Neural crest cell (in vitro differentiated cells): ENCODE results near the gene TRPC5OS. TPM values are rescaled to one million over a fixed set of nuclear protein-coding genes. Genes with fewer than 3 reads are reported as not detected.

Experiments used
- DNase-seq: peaks from one replicate; pipeline ENCODE4 v3.0.0; 2021; ENCODE audit warnings: low read depth, mixed read lengths, low spot score
- H3K27ac Mint-ChIP-seq: one replicate; pipeline ENCODE4 v1.8.0; 2021; ENCODE audit warnings: mild to moderate bottlenecking, mixed read lengths; ENCODE audit not compliant: unreplicated experiment
- H3K27me3 Mint-ChIP-seq: 2 replicates; pipeline ENCODE4 v1.8.0; 2021; ENCODE audit warnings: low read depth, mild to moderate bottlenecking, mixed read lengths
- H3K36me3 Mint-ChIP-seq: 2 replicates; pipeline ENCODE4 v1.8.0; 2021; ENCODE audit warnings: low read depth, mild to moderate bottlenecking, mixed read lengths
- H3K4me1 Mint-ChIP-seq: 2 replicates; pipeline ENCODE4 v1.8.0; 2021; ENCODE audit warnings: mixed read lengths
- H3K4me3 Mint-ChIP-seq: one replicate; pipeline ENCODE4 v1.8.0; 2021; ENCODE audit warnings: mild to moderate bottlenecking, mixed read lengths
- H3K9me3 Mint-ChIP-seq: 2 replicates; pipeline ENCODE4 v1.8.0; 2021; ENCODE audit warnings: mixed read lengths
- total RNA-seq: library from RNA; stranded (reverse); gene quantifications from 2 replicates; pipeline ENCODE4 v1.2.1, GENCODE V29; 2021
- TF ChIP-seq, protein P1 (sequence below): fragments of 200-600 bp; sonication (generic); conservative IDR thresholded peaks from 2 replicates; pipeline ENCODE4 v1.5.0; 2021; ENCODE audit warnings: antibody characterized with exemption, mild to moderate bottlenecking

The TRPC5OS gene
- total RNA-seq, 1 donor from 2014 or later, result not detected

DNA sequence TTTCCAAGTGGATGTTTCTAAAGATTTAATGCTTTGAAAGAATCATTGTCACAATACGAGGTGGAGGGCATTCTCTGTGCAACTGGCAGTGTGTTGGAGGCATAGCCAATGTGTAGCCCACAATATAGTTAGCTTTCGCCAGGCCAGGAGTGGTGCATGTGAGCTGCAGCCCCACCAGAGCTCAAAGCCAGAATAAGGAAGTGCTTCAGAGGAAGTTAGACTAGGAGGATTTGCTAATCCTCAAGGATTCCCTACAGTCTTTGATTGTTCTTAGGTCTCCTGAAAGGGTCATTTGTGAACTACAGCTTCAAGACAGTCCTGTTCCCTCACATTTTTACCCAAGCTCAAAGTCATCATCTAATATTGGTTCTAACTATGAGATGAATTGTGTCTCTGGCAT lies 16.4 kb downstream of the TRPC5OS start:
- no peak for DNase-seq
- Mint-ChIP-seq H3K4me3 (no peak overlapping the region), H3K27me3 (no peaks in the 10 kb centered on the region), H3K4me1 (no peaks in the 10 kb centered on the region), H3K36me3 (no peaks in the 10 kb centered on the region), H3K27ac (no peak overlapping the region), H3K9me3 (peaks cover 2% of the 10 kb centered on the region)
- TF ChIP-seq, protein P1, sequence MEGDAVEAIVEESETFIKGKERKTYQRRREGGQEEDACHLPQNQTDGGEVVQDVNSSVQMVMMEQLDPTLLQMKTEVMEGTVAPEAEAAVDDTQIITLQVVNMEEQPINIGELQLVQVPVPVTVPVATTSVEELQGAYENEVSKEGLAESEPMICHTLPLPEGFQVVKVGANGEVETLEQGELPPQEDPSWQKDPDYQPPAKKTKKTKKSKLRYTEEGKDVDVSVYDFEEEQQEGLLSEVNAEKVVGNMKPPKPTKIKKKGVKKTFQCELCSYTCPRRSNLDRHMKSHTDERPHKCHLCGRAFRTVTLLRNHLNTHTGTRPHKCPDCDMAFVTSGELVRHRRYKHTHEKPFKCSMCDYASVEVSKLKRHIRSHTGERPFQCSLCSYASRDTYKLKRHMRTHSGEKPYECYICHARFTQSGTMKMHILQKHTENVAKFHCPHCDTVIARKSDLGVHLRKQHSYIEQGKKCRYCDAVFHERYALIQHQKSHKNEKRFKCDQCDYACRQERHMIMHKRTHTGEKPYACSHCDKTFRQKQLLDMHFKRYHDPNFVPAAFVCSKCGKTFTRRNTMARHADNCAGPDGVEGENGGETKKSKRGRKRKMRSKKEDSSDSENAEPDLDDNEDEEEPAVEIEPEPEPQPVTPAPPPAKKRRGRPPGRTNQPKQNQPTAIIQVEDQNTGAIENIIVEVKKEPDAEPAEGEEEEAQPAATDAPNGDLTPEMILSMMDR, result no peak

DNA sequence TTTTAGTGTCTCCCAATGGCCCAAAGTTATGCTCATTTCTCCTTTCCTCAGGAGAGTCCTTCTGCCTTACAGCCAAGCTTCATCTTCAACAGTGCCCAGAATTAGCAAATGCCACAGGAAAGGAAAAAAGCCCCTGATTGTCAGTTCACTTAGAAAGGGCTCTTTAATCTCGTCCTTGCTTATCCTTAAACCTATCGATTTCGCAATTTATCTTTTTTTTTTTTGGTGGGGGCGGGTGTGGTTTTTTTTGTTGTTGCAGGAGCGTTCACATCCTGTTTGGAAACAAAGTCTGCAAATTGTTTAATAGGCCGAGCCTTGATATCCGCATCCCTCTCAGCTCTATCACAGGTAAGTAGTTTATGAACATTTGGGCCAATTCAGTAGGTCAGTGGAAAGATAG lies 20.2 kb downstream of the TRPC5OS start:
- Mint-ChIP-seq H3K27me3 (no peaks in the 10 kb centered on the region), H3K9me3 (peaks cover 2% of the 10 kb centered on the region), H3K4me1 (no peaks in the 10 kb centered on the region), H3K27ac (no peak overlapping the region), H3K4me3 (no peak overlapping the region), H3K36me3 (no peaks in the 10 kb centered on the region)
- TF ChIP-seq, protein P1, result no peak
- DNase-seq, result no peak

DNA sequence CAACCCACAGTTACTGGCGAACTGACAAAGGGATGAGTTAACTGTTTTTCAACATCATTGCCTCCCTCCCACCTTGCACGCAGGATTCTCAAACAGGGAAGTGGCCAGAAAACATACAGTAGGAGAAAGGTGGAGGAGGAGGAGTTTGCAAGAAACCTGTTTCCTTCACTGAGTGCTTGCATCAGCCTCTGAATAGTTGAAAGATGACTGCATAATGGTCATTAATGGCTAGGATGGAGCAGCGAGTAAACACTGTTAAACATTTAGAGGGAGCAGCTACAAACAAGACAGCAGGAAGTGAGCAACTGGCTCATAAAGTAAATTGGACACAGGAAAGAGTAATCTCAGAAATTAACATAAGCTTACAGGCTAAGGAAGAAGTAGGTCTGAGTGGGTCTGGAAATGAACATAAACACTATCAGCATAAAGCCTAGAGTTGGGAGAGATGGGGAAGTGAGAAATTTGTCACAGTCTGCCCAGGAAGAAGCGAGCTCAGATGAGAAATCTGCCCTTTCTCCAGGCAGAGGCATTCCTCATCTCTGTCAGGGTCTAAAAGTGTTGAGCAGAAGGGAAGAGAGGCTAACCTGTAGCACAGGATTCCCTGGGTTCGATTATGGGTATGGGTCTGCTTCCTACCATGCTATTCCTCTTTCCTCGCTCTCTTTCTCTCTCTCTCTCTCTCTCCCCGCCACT lies 38.6 kb downstream of the TRPC5OS start:
- no peaks in the 10 kb centered on the region for H3K36me3 Mint-ChIP-seq
- H3K4me3 Mint-ChIP-seq, result no peak overlapping the region
- no peak overlapping the region for H3K27ac Mint-ChIP-seq
- TF ChIP-seq, protein P1, result no peak
- DNase-seq, result no peak
- H3K4me1 Mint-ChIP-seq, result no peaks in the 10 kb centered on the region
- peaks cover 8% of the 10 kb centered on the region for H3K9me3 Mint-ChIP-seq
- H3K27me3 Mint-ChIP-seq, result no peaks in the 10 kb centered on the region

DNA sequence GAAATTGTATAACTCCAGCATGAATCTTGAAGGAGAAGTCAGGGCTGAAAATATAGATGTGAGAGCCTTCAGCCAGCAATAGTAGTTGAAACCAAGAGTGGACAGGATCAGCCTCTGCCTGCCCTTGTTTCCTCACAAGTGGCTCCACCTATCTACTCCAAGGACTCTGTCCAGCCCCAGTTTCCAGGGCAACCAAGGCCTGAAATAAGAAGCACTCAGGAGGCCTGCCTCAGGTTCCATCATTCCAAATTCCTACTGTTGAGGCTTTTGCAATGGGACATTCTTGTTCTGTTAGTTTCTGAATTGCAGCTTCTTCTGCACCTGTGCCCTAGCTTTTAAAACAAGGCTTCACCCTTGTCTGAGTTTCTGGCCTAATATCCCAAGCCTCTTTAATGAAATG lies 41.6 kb downstream of the TRPC5OS start:
- TF ChIP-seq, protein P1, result no peak
- H3K27me3 Mint-ChIP-seq, result no peaks in the 10 kb centered on the region
- no peak overlapping the region for H3K4me3 Mint-ChIP-seq
- peaks cover 6% of the 10 kb centered on the region for H3K9me3 Mint-ChIP-seq
- H3K36me3 Mint-ChIP-seq, result no peaks in the 10 kb centered on the region
- H3K4me1 Mint-ChIP-seq, result no peaks in the 10 kb centered on the region
- no peak for DNase-seq
- H3K27ac Mint-ChIP-seq, result no peak overlapping the region

DNA sequence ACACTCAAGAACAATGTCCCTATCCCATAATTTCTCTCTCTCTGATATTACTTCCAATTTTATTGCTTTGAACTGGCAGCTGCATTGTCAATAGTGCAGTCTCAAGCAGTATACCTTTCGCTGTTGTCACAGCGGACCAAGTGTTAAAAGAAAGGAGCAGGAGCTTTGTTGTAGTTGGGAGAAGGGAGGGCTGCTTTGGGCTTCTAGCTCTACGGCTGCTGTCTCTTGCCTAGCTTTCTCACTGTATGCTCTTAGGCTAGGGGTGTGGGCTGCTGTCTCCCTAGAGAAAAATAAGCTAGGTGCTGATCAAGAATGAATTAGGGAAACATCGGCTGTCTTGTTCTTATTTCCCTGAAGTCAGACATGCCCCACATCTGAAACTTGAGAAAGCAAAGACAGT lies 52.5 kb downstream of the TRPC5OS start:
- TF ChIP-seq, protein P1, result no peak
- H3K36me3 Mint-ChIP-seq, result no peaks in the 10 kb centered on the region
- no peaks in the 10 kb centered on the region for H3K9me3 Mint-ChIP-seq
- H3K4me1 Mint-ChIP-seq, result peaks cover 19% of the 10 kb centered on the region
- no peak overlapping the region for H3K27ac Mint-ChIP-seq
- H3K4me3 Mint-ChIP-seq, result no peak overlapping the region
- no peak for DNase-seq
- H3K27me3 Mint-ChIP-seq, result no peaks in the 10 kb centered on the region

Other genes starting within 250 kb of the TRPC5OS start
- 56.7 and 63.4 TPM in 2 replicates for gene ALG13, start 195.0 kb upstream of the TRPC5OS start, total RNA-seq
- gene TRPC5, start 206.6 kb downstream of the TRPC5OS start, total RNA-seq, result not detected in 2 replicates
- gene RTL4, start 206.8 kb downstream of the TRPC5OS start, total RNA-seq, result not detected in 2 replicates